ENCODE measurements around the gene ZNF117. TPM values are rescaled to one million over a fixed set of nuclear protein-coding genes. Genes with fewer than 3 reads are reported as not detected.

Gene ZNF117
- total and polyA plus RNA-seq, 2 donors (not counting 3 experiments of a cell fraction or from before 2014, with no cell fraction given): 5.9 to 12.6 TPM

DNA sequence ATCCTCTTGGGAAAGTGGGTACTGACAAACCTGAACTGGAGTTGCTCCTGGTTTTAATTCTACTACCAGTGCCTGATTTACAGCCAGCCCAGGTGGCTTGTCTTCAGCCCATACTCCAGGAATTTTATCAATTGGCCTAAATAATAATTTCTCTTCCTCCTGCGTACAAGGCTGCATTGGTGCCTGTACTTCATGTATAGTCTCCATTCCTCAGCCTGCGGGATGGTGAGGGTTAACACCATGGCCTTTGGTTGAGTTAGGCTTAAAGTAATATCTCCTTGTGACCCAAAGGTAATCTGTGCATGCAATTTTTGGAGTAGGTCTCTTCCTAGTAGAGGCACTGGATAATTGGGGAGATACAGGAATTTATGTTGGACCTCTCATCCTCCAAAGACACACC lies 5.5 kb upstream of the ZNF117 start:
- H3K36me3 ChIP-seq (ENCODE audit: control insufficient read depth in 2 of 2, extremely low read depth in 1 of 2, insufficient read depth in 2 of 2, low read length in 2 of 2): no peaks in the 10 kb centered on the region
- peaks cover 9% of the 10 kb centered on the region for H3K4me1 ChIP-seq (ENCODE audit: control insufficient read depth, extremely low read depth, insufficient read depth, low read length)
- no peak for FAIRE-seq
- no peak for TF ChIP-seq EZH2 (IDR thresholded peaks at IDR 0.05; ENCODE audit: borderline replicate concordance, low read depth, low read length, severe bottlenecking)
- no peak for TF ChIP-seq GATA2 (IDR thresholded peaks at IDR 0.05; ENCODE audit: insufficient read depth, insufficient read length, low read depth, low read length)
- H3K79me2 ChIP-seq (ENCODE audit: control insufficient read depth, insufficient read depth, low read length): peaks cover 2% of the 10 kb centered on the region
- H3K9me1 ChIP-seq (replicated peaks; ENCODE audit: control insufficient read depth, extremely low read depth, insufficient read depth, low read length): no peaks in the 10 kb centered on the region
- no peak overlapping the region for H3K4me3 ChIP-seq (replicated peaks in 1 of 3; ENCODE audit: insufficient read depth in 1 of 3, low read depth in 1 of 3, low read length in 3 of 3)
- ChIA-PET POLR2A (no interaction called here), CTCF (no interaction called here)
- no peaks in the 10 kb centered on the region for H4K20me1 ChIP-seq (replicated peaks; ENCODE audit: control insufficient read depth, extremely low read depth, insufficient read depth, low read length)
- no peak for DNase-seq (ENCODE audit: low read depth, low spot score)
- intact Hi-C loops (cut with micrococcal nuclease) (no loop called here), dilution Hi-C loops (cut with MboI; ENCODE audit: extremely low pct_ligation_motif_present, low sequenced_read_pairs) (no loop called here)
- H2AFZ ChIP-seq (ENCODE audit: low read depth, low read length): no peak overlapping the region
- H3K4me2 ChIP-seq (ENCODE audit: insufficient read depth, low read length): no peak overlapping the region
- H3K9me3 ChIP-seq (replicated peaks; ENCODE audit: control insufficient read depth, insufficient read depth, low read length): peaks cover 9% of the 10 kb centered on the region
- no peaks in the 10 kb centered on the region for H3K27me3 ChIP-seq (ENCODE audit: control insufficient read depth in 2 of 2, insufficient read depth in 2 of 2, low read length in 2 of 2)
- H3K27ac ChIP-seq (ENCODE audit: insufficient read depth, low read depth, low read length): no peak overlapping the region
- no peak overlapping the region for H3K9ac ChIP-seq (replicated peaks; ENCODE audit: extremely low read depth, insufficient read depth, low read length)
- no TSS peak for BruUV-seq (replicated peaks)

DNA sequence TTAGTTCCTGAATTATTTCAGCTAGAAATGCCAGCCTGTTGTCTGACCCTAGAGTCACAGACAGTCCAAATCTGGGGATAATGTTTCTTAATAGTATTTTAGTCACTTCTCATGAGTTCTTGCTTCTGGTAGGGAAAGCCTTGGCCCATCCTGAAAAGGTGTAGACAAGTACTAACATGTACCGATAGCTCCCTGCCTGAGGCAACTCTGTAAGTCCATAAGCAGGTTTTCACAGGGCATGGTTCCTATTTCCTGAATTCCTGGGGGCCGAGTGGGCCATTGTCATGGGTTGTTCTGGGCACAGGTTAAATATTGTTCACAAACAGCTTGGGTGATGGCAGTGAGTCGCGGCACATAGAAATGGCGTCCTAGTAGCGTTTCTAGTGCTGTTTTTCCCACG lies 3.1 kb upstream of the ZNF117 start:
- no peak overlapping the region for H3K4me3 ChIP-seq (replicated peaks in 1 of 3; ENCODE audit: insufficient read depth in 1 of 3, low read depth in 1 of 3, low read length in 3 of 3)
- DNase-seq (ENCODE audit: low read depth, low spot score): no peak
- no peak overlapping the region for H2AFZ ChIP-seq (ENCODE audit: low read depth, low read length)
- no peaks in the 10 kb centered on the region for H3K27me3 ChIP-seq (ENCODE audit: control insufficient read depth in 2 of 2, insufficient read depth in 2 of 2, low read length in 2 of 2)
- H3K9ac ChIP-seq (replicated peaks; ENCODE audit: extremely low read depth, insufficient read depth, low read length): no peak overlapping the region
- ChIA-PET CTCF (no interaction called here), POLR2A (no interaction called here)
- dilution Hi-C loops (cut with MboI; ENCODE audit: extremely low pct_ligation_motif_present, low sequenced_read_pairs): no loop called here
- no peaks in the 10 kb centered on the region for H3K9me1 ChIP-seq (replicated peaks; ENCODE audit: control insufficient read depth, extremely low read depth, insufficient read depth, low read length)
- TF ChIP-seq, protein P1, sequence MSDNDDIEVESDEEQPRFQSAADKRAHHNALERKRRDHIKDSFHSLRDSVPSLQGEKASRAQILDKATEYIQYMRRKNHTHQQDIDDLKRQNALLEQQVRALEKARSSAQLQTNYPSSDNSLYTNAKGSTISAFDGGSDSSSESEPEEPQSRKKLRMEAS (IDR thresholded peaks at IDR 0.05; ENCODE audit: insufficient read depth, insufficient read length): no peak
- TF ChIP-seq, protein P2, sequence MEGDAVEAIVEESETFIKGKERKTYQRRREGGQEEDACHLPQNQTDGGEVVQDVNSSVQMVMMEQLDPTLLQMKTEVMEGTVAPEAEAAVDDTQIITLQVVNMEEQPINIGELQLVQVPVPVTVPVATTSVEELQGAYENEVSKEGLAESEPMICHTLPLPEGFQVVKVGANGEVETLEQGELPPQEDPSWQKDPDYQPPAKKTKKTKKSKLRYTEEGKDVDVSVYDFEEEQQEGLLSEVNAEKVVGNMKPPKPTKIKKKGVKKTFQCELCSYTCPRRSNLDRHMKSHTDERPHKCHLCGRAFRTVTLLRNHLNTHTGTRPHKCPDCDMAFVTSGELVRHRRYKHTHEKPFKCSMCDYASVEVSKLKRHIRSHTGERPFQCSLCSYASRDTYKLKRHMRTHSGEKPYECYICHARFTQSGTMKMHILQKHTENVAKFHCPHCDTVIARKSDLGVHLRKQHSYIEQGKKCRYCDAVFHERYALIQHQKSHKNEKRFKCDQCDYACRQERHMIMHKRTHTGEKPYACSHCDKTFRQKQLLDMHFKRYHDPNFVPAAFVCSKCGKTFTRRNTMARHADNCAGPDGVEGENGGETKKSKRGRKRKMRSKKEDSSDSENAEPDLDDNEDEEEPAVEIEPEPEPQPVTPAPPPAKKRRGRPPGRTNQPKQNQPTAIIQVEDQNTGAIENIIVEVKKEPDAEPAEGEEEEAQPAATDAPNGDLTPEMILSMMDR (IDR thresholded peaks at IDR 0.05; ENCODE audit: extremely low read depth in 1 of 2, insufficient read depth in 1 of 2, low read depth in 1 of 2, low read length in 2 of 2): no peak
- no peak for TF ChIP-seq JUN (IDR thresholded peaks at IDR 0.05; ENCODE audit: borderline replicate concordance, insufficient read depth, insufficient read length, low read depth)
- TF ChIP-seq EZH2 (IDR thresholded peaks at IDR 0.05; ENCODE audit: borderline replicate concordance, low read depth, low read length, severe bottlenecking): no peak
- TF ChIP-seq FOS (IDR thresholded peaks at IDR 0.05; ENCODE audit: borderline replicate concordance, insufficient read depth, low read length): no peak
- no peak for TF ChIP-seq MYC (IDR thresholded peaks at IDR 0.05; ENCODE audit: low read depth, low read length)
- no peak for TF ChIP-seq GATA2 (IDR thresholded peaks at IDR 0.05; ENCODE audit: insufficient read depth, insufficient read length, low read depth, low read length)
- TF ChIP-seq POLR2AphosphoS5 (IDR thresholded peaks at IDR 0.05; ENCODE audit: insufficient read depth, low read depth, low read length): no peak
- no peak for TF ChIP-seq POLR2A (IDR thresholded peaks at IDR 0.05; ENCODE audit: low read depth, low read length)
- peaks cover 7% of the 10 kb centered on the region for H3K9me3 ChIP-seq (replicated peaks; ENCODE audit: control insufficient read depth, insufficient read depth, low read length)
- H3K4me2 ChIP-seq (ENCODE audit: insufficient read depth, low read length): no peak overlapping the region
- H3K36me3 ChIP-seq (ENCODE audit: control insufficient read depth in 2 of 2, extremely low read depth in 1 of 2, insufficient read depth in 2 of 2, low read length in 2 of 2): no peaks in the 10 kb centered on the region
- FAIRE-seq: no peak
- peaks cover 4% of the 10 kb centered on the region for H3K4me1 ChIP-seq (ENCODE audit: control insufficient read depth, extremely low read depth, insufficient read depth, low read length)
- H3K79me2 ChIP-seq (ENCODE audit: control insufficient read depth, insufficient read depth, low read length): no peaks in the 10 kb centered on the region
- no peaks in the 10 kb centered on the region for H4K20me1 ChIP-seq (replicated peaks; ENCODE audit: control insufficient read depth, extremely low read depth, insufficient read depth, low read length)
- intact Hi-C loops (cut with micrococcal nuclease): no loop called here
- BruUV-seq (replicated peaks): no TSS peak
- H3K27ac ChIP-seq (ENCODE audit: insufficient read depth, low read depth, low read length): no peak overlapping the region
